Stimulated activated CD8-positive, alpha-beta memory T cell treated with anti-CD3 and anti-CD28 coated beads, Interleukin-4, amount 100 ng/mL, for 48 hours (primary cell): ENCODE measurements around the gene FAM32A.
"Not testable (repeated sequence)": the region's sequence is repeated elsewhere in the genome, so short reads cannot be mapped to it uniquely, and the experiment has no call there.

ENCODE experiments used
- DNase-seq: peaks from one replicate; pipeline ENCODE4 v3.0.0-alpha.2; 2020

FAM32A gene

GRCh38 chr19:16166417-16166816, 18.8 kb upstream of the FAM32A start:
- no peak for DNase-seq

DNA sequence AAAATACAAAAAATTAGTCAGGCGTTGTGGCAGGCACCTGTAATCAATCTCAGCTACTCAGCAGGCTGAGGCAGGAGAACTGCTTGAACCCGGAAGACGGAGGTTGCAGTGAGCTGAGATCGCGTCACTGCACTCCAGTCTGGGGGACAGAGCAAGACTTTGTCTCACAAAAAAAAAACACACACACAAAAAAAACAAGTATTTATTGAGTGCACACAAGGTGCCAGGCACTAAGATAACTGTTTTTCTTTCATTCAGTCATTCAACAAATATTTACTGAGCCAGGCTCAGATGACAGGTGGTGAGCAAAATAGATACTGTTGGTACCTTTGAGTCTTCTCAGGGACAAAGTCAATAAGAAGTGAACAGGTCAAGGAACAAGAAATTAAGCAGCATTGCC, 18.2 kb upstream of the FAM32A start:
- DNase-seq = no peak

- DNase-seq = no peak
Observed at GRCh38 chr19:16168465-16169081, 16.6 kb upstream of the FAM32A start.

GRCh38 chr19:16170134-16170533, 15.1 kb upstream of the FAM32A start:
- DNase-seq = no peak

GRCh38 chr19:16175954-16176353, 9.3 kb upstream of the FAM32A start:
- no peak for DNase-seq

DNA sequence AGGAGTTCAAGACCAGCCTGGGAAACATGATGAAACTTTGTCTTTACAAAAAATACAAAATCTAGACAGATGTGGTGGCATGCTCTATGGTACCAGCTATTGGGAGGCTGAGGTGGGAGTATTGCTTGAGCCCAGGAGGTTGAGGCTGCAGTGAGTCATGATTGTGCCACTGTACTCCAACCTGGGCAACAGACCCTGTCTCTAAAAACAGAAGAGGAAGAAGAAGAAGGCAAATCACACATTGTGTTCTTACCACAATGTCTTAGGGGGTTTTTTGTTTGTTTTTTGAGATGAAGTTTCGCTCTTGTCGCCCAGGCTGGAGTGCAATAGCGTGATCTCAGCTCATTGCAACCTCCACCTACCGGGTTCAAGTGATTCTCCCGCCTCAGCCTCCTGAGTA, 6.3 kb upstream of the FAM32A start:
- not testable (repeated sequence) for DNase-seq

DNA sequence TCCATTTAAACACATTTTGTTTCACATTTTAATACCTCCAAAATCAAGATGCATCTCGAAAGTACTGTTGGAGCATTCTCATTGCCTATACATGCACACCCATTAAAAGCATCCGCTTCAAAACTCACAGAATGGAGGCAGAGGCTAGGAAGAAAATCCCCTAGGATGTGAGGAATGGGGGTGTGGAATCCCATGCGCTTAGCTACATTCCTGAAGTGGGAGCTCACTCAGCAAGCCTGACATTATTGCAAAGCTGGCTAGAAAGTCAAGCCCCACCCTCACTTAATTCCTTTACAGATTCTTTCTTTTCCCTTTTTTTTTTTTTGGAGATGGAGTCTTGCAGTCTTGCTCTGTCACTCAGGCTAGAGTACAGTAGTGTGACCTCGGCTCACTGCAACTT, 4.6 kb upstream of the FAM32A start:
- DNase-seq = no peak

DNA sequence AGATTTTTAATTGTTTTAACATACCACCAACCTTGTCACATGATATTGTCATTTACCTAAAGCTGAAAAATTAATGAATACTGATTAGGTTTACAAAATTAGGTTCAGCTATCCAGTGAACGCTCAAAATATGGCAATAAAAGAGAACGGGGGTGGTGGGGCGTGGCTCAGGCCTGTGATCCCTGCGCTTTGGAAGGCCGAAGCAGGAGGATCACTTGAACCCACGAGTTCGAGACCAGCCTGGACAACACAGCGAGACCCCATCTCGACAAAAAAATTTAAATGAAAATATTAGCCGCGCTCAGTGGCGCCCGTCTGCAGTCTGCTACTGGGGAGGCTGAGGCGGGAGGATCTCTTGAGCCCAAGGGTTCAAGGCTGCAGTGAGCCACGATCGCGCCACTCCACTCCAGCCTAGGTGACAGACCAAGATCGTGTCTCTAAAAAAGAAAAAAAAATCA, 516 bp upstream of the FAM32A start:
- DNase-seq = no peak

DNA sequence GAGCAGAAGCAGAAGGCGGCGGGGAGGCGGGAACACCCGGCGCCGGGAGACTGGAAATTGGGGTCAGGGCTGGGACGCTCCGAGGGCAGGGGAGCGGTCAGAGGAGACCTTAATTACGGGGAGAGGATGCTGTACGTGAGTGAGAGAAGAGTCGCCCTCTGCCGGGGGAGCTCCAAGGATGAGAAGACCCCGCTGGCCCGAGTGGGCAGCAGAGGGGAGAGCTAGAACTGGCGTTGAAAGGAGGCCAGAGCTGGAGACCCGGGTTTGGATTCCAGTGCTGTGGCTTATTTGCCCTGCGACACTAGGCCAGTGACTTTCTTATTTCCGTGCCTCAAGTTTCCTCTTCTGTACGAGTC, 536 bp downstream of the FAM32A start:
- peak; percentile 67 for DNase-seq

DNA sequence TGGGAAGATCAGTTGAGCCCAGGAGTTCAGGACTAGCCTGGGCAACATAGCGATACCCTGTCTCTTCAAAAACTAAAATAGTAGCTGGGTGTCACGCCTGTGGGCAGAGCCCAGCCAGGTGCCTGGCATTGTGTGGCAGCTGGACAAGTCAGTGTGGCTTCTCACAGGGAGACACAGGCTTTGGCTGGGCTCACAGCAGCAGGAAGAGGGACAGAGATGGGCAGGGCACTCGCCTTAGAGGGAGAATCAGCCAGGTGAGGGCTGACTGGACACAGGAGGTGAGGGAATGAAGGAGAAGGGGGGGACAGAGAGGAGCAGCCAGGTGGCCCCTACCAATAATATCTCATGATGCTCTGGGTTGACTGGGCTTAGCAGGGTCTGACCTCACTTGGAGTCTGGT, 3.3 kb downstream of the FAM32A start:
- DNase-seq = no peak

DNA sequence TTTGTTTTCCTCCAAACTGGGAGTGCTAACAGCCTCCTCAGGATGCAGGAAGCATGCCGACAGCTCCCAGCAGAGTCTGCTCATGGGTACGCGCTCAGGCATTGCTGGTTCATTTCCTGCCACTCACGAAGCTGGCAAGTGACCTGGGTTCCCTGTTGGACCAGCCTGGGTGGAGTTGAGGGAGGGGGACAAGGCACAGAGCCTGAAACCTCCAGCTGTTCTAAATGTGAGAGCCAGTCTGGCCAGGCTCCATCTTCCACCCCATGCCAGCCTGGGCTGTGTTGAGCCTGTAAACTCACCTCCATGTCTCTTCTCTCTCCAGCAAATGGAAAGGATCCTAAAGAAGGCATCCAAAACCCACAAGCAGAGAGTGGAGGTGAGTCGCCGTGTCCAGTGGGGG, 5.0 kb downstream of the FAM32A start:
- DNase-seq = no peak

DNA sequence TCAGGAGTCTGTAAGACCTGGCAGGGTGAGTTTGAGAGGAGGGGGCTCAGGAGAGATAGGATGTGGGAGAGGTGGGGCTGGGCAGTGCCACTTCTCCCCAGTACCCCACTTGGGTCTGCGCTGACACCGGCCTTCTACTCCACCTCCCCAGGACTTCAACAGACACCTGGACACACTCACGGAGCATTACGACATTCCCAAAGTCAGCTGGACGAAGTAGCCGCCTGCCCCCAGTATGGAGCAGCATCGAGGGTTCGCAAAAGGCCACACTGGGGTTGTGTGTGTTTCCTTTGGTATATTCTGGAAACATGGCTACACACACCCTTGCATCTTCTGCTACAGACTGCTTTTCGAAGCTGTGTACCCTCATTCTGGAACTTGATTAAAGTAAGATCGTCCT, 5.5 kb downstream of the FAM32A start:
- DNase-seq = no peak

DNA sequence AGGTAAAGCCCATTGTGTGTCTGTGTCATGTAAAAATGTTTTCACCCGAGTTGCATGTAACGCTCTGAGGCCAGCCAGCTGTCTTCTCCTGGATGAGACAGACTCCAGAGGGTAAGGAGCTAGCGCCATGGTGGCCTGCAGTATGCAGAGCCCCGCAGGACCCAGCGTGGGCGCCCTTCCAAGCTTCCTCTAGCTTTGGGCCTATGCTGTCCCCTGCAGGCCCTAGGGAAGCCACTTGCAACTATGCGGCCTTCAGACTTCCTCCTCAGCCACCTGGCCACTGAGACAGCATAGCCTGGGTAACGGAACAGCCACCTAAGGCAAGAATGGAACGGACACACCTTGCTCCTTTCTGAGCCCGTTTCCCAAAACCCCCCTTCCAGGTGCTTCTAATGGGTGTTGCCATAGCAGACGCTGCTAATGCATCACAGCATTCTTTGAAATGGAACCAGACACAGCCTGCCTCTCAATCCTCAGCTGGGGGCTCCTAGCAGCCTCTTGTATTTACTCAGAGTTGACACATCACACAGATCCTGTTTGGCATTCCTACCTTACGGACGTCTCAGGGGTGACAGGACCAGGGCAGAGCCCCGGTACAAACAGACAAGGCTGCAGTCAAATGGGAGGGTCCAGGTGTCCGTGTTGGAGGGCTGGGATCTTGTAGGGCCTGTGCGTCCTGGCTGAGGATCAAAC, 6.2 kb downstream of the FAM32A start:
- DNase-seq = no peak

GRCh38 chr19:16193466-16193865, 8.3 kb downstream of the FAM32A start:
- no peak for DNase-seq

DNA sequence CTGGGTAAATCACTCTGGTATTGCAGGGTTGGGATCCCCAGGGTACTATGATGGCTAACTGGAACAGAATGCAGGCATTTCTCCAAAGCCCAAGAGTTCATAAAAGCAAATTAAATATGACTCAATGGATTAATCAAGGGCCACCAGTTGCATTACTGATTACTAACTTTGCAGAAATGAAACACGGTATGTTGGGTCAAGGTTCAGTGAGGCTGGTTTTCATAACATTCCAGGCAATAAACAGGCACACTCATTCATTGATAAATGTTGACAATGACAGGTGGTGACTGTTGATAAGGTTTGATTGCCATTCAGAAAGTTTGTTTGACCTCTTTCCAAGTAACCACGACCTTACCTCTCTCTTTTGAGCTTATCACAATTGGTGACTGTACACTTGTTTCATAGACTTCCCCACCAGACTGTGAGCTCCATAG, 12.0 kb downstream of the FAM32A start:
- DNase-seq = no peak

GRCh38 chr19:16197622-16198369, 12.6 kb downstream of the FAM32A start, which contains the start of gene AP1M1:
TSS of gene AP1M1 (plus strand) at chr19:16197911. CDS start at chr19:16198027, 116 bp downstream.
- DNase-seq = peak; percentile 99

DNA sequence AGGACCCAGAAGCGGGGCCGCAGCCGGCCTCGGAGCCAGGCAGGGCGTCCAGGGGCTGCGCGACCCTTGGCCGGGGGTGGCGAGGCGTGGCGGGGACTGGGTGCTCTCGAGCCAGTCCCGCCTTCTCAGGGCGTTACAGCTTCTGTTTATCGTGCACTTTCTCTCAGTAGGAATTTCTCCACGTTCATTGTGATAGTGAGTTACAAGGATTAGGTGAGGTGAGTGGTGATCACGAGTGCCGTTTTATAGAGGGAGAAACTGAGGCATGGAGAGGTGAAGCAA, 13.1 kb downstream of the FAM32A start:
- no peak for DNase-seq

DNA sequence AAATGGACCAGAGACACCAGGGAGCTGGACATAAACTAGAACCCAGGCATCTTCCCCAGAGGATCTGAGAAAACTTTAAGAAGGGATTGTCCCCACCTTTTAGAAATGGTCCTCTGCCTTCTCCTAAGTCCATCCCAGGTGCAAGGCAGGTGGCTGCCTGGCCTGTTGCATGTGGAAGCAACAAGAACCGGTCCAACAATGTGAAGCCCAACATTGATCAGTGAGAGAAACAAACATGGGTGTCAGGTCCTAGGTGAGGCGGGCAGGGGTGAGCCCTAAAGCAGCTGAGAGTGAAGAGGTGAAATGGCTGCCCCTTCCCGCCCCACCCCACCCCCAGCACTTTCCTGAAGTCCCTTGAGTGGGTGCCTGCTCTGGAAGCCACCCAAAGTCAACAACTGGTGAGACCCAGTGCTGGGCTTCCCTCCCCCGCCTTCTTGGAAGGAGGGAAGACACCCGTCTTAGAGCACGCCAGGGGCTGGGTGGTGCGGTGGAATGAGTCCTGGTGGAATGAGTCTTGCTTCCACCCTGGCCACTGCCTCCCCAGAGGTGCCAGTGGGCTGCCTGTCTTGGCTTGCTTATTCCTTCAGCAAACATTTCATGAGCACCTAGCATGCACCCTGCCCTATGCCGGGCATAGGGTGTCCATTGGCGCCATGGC, 14.2 kb downstream of the FAM32A start:
- DNase-seq = no peak

DNA sequence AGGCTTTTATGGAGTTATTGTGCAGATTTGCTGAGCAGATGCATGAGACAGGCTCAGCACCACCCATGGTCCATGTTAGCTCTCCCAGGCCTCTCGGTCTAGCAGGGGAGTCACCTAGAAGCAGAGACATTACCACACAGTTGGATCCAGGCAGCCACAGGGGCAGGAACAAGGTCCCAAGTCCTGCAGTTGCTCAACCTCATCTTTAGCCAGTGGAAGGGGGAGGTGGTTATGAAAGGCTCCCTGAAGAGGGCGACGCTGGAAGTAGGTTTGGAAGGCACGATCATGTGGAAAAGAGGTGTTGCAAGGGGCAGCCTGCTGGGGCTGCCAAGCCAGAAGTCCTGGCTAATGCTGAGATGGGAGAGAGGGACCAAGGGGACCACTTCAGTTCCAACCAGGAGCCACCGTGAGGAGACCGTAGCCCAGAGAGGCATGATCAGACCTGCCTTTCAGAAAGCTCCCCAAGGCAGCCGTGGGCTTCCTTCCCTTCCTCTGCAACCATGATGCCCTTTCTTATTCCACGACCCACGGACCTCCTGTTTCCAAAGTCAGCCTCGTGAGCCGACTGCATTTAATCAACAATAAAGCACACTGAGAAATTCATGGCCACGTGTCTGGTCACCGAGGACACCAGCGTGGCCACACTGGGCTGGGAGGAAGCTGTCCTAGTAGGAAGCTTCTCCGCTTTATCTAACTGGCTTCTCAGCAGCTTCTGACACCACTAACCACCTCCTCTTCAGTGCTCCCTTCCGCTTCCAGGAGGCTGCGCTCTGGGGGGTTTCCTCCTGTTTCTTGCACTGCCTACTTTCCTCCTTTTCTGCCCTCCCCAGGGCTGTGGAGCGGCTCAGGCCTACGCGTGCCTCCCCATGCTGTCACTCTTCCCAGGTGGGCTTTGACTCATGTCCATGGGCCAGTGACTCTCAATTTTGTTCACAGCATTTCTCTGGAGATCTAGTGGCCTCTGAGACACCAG, 15.1 kb downstream of the FAM32A start:
- DNase-seq = peak; percentile 40

DNA sequence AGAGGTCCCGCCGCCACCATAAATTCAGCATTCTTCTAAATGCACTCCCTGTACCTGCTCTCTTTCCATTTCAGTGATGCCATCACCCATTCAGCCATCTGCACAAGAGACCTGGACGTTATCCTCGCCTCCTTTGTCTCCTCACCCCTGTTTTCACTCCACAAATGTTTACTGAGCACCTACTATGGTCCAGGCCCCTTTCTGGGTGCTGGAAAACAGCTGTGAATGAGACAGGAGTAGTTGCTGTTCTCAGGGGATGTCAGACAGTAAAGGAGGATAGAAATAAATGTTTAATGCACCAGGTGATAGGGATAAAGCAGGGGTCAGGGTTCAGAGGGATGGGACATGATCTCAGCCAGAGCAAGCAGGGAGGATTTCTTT, 15.8 kb downstream of the FAM32A start:
- DNase-seq = no peak

- DNase-seq = no peak
Observed at GRCh38 chr19:16202320-16203255, 17.4 kb downstream of the FAM32A start.
